Measurements from ENCODE around the gene KDM4B.

DNA sequence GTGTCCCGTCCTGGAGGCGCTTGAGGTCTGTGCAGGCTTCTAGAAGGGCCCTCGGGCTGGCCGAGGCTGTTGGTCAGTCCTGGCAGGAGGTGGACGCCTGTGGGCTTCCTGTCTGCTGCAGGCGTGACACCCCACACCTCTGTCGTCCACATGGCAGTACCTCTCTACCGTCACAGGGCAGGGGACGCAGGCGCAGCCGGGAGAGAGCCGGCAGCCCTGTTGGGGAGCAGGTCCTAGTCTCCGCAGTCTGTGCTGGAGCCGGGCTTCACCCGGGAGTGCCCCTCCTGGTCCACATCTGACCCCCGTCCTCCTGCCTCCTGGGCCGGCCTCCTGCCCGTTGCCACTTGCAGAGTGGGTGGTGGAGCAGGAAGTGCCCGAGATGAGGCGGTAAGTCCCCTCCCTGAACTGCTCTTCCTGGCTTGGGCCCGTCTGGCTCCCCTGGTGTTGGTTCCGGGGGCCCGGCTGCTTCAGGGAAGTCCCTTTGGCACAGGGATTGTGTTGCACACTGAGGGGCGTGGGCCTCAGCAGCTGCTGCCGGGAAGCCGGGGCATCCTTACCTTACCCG lies 106.0 kb downstream of the KDM4B start:
- TF ChIP-seq, protein P1, sequence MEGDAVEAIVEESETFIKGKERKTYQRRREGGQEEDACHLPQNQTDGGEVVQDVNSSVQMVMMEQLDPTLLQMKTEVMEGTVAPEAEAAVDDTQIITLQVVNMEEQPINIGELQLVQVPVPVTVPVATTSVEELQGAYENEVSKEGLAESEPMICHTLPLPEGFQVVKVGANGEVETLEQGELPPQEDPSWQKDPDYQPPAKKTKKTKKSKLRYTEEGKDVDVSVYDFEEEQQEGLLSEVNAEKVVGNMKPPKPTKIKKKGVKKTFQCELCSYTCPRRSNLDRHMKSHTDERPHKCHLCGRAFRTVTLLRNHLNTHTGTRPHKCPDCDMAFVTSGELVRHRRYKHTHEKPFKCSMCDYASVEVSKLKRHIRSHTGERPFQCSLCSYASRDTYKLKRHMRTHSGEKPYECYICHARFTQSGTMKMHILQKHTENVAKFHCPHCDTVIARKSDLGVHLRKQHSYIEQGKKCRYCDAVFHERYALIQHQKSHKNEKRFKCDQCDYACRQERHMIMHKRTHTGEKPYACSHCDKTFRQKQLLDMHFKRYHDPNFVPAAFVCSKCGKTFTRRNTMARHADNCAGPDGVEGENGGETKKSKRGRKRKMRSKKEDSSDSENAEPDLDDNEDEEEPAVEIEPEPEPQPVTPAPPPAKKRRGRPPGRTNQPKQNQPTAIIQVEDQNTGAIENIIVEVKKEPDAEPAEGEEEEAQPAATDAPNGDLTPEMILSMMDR (IDR thresholded peaks at IDR 0.05), result no peak
- no peak for TF ChIP-seq POLR2A (IDR thresholded peaks at IDR 0.05; ENCODE audit: low read depth)

Data from esophagus muscularis mucosa (tissue), 3 donors.